ENCODE results near the gene POMT2.
"Not testable (repeated sequence)": the region's sequence is repeated elsewhere in the genome, so short reads cannot be mapped to it uniquely, and the experiment has no call there.

The POMT2 gene

GRCh38 chr14:77323571-77323970 is 2.9 kb upstream of the POMT2 start:
- no peak for DNase-seq

- no peak for DNase-seq
Observed at GRCh38 chr14:77322951-77323350, 2.3 kb upstream of the POMT2 start.

- no peak for DNase-seq
Observed at GRCh38 chr14:77322250-77322902, 1.7 kb upstream of the POMT2 start.

GRCh38 chr14:77319422-77319821 is 1.3 kb downstream of the POMT2 start:
- no peak for DNase-seq

- not testable (repeated sequence) for DNase-seq
Observed at GRCh38 chr14:77318756-77319155, 1.9 kb downstream of the POMT2 start.

GRCh38 chr14:77318006-77318553 is 2.6 kb downstream of the POMT2 start:
- DNase-seq, result no peak

- DNase-seq, result no peak
Observed at GRCh38 chr14:77316872-77317301, 3.8 kb downstream of the POMT2 start.

- DNase-seq, result no peak
Observed at GRCh38 chr14:77316195-77316505, 4.5 kb downstream of the POMT2 start.

GRCh38 chr14:77314539-77315457 is 5.9 kb downstream of the POMT2 start:
- DNase-seq, result no peak

- DNase-seq, result no peak
Observed at GRCh38 chr14:77314043-77314442, 6.6 kb downstream of the POMT2 start.

GRCh38 chr14:77313371-77313770 is 7.3 kb downstream of the POMT2 start:
- DNase-seq, result no peak

GRCh38 chr14:77311217-77311616 is 9.5 kb downstream of the POMT2 start:
- no peak for DNase-seq

- no peak for DNase-seq
Observed at GRCh38 chr14:77310026-77310425, 10.7 kb downstream of the POMT2 start.

GRCh38 chr14:77309131-77309530 is 11.6 kb downstream of the POMT2 start:
- DNase-seq, result no peak

- no peak for DNase-seq
Observed at GRCh38 chr14:77306851-77307496, 13.7 kb downstream of the POMT2 start.

GRCh38 chr14:77306416-77306815 is 14.3 kb downstream of the POMT2 start:
- no peak for DNase-seq

- no peak for DNase-seq
Observed at GRCh38 chr14:77305696-77306095, 15.0 kb downstream of the POMT2 start.

- DNase-seq, result no peak
Observed at GRCh38 chr14:77303417-77304156, 17.1 kb downstream of the POMT2 start.

- no peak for DNase-seq
Observed at GRCh38 chr14:77302926-77303325, 17.8 kb downstream of the POMT2 start.

GRCh38 chr14:77301103-77301502 is 19.6 kb downstream of the POMT2 start:
- peak in 2 of 4 experiments; percentile 15 to 30 for DNase-seq

- no peak for DNase-seq
Observed at GRCh38 chr14:77299771-77300170, 20.9 kb downstream of the POMT2 start.

GRCh38 chr14:77296906-77297305 is 23.8 kb downstream of the POMT2 start:
- DNase-seq, result no peak

GRCh38 chr14:77296155-77296554 is 24.5 kb downstream of the POMT2 start:
- no peak for DNase-seq

Measured in activated naive CD4-positive, alpha-beta T cell (primary cell).